Left colon (tissue), 2 donors: ENCODE results near the gene GJB4. TPM values are rescaled to one million over a fixed set of nuclear protein-coding genes. Genes with fewer than 3 reads are reported as not detected.
"Not testable (repeated sequence)": the region's sequence is repeated elsewhere in the genome, so short reads cannot be mapped to it uniquely, and the experiment has no call there.

Source experiments
- ATAC-seq: fragments of 200-7000 bp; cut with Tn5 transposase; one replicate; pipeline ENCODE4 v1.9.1; 2020; ENCODE audit warnings: mild to moderate bottlenecking, moderate library complexity
- DNase-seq, 2 donors: peaks; one replicate each; pipeline ENCODE4 v3.0.0-alpha.2; 2020
- intact Hi-C, 2 donors: fragments of 100-400 bp; cut with DNase I in 1 of 2; cut with micrococcal nuclease in 1 of 2; formaldehyde crosslinking; loops; one replicate each; pipeline versions ENCODE4 v1.11.2 to v1.14.0; 2022; cut with DNase I, micrococcal nuclease
- total RNA-seq, 2 donors: library from RNA; stranded (reverse); fragmentation: NEBNext Ultra II Directional; extraction: Animal tissue kit (Norgen Biotek cat#: 25700); gene quantifications; one replicate each; pipeline ENCODE4 v1.2.1, GENCODE V29; 2021
- donor health status: DM: no; HTN: no; CAD: no.
- donor health status: DM: yes; HTN: yes; CAD: no.

GJB4 gene
- total RNA-seq, 2 donors from 2014 or later, result 0.11 TPM; not detected in 1

DNA sequence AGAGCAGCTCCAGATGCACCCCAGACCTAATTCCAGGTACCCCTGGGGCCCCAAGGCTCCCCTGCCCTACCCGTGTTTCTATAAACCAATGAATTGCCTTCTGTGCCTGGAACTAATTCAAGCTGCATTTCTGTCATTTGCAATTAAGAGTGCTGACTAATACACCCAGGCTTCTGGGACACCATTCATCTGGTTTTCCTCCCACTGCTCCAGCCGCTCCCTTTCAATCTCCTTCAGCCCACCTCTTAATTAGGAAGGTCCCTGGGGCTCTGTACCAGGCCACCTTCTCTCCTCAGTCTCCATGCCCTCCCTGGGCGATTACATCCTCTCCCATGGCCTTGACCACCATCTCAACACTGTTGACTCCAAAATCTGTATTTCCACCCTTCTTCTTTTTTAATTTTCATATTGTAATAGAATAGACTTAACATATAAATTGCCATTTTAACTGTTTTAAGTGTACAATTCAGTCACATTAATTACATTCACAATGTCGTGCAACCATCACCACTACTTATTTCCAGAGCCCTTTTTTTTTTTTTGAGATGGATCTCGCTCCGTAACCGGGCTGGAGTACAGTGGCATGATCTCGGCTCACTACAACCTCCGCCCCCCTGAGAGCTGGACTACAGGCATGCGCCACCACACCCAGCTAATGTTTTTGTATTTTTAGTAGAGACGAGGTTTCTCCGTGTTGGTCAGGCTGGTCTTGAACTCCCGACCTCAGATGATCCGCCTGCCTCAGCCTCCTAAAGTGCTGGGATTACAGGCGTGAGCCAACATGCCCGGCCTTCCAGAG, 12.2 kb downstream of the GJB4 start:
- DNase-seq, result no peak
- ATAC-seq, result no peak
- intact Hi-C loops, result no loop called here

DNA sequence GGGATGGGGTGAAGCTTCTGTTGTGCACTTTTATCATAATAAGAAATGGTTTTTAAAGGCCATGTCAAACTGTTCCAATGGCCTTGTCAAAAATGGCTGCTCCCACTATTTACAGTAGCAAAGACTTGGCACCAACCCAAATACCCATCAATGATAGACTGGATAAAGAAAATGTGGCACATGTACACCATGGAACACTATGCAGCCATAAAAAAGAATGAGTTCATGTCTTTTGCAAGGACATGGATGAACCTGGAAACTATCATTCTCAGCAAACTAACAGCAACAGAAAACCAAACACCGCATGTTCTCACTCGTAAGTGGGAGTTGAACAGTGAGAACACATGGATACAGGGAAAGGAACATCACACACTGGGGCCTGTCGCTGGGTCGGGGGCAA, 13.6 kb downstream of the GJB4 start:
- ATAC-seq, DNase-seq, intact Hi-C loops: not testable (repeated sequence)

DNA sequence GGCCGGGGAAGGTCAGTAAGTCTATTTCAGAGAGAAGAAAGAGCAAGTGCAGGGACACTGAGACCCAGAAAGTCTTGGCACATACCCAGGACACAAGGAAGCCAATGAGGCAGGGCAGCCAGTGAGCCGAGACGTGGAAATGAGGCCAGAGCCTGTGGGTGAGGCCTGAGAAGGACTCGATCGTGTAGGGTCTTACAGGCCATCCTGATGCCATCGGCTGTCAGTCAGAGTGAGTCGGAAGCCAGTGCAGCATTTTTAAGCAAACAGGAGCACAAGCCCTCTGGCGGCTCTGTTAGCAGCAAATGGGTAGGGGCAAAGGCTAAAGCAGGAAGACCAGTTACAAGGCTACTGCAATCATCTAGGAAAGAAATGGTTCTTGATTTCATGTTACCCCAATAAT, 15.4 kb downstream of the GJB4 start:
- no peak for ATAC-seq
- intact Hi-C loops, result no loop called here
- no peak for DNase-seq

DNA sequence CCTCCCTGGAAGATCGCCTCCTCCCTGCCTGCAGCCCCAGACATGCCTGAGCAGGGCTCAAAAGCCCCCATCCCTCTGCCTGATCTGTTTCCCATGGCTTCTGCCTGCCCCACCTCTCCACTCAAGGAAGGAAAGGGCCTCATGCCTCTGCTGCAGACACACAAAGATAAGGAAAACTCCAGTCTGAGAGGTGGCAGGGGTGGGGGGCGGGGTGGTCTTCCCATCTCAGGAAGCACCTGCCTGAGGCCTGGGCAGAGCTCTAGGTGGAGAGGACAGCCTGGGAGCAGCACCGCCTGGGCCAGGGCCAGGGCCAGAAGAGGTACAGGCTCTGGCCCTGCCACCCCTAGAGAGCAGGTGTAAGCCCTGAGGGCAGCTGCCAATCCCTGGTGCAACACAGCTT, 17.4 kb downstream of the GJB4 start:
- DNase-seq, result no peak
- intact Hi-C loops, result no loop called here
- ATAC-seq, result no peak

DNA sequence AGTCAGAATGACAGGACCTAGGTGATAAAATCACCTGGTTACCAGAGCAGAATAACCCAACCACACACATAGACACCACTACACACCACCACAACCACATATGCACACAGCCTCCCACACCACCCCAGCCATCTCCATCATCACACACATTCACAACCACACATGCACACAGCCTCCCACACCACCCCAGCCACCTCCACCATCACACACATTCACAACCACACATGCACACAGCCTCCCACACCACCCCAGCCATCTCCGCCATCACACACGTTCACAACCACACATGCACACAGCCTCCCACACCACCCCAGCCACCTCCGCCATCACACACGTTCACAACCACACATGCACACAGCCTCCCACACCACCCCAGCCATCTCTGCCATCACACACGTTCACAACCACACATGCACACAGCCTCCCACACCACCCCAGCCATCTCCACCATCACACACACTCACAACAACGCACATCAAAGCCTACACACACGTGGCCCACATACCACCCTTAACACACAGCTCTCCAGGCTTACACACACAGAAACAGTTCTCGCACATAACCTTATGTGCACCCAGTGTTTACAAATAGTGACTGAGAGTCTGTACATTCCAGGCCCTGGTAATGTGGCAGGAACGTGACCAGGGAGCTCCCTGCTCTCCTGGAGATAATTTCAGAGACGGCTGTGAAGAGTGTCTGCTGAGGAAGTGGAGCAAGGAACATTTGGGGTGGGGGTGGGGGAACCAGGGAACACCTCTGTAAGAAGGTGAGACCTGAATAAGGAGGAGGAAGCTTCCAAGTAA, 18.2 kb downstream of the GJB4 start:
- DNase-seq (no peak), ATAC-seq (no peak)
- intact Hi-C loops, result no loop called here

DNA sequence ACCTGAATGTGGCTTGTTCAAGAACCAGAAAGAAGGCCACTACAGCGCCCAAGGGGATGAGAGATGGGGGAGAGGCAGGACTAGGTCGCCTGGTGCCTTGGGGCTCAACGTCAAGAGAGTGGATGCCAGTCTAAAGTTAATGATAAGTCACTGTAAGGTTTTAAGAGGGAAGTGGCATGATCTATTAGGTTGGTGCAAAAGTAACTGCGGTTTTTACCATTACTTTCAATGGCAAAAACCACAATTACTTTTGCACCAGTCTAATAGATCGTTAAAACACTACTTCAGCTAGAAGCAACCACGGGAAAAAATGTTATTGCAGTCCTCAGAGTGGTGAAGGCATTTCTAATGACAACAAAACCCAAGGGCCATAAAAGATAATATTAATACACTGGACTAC, 18.8 kb downstream of the GJB4 start:
- DNase-seq (no peak), ATAC-seq (no peak)
- intact Hi-C loops, result no loop called here

DNA sequence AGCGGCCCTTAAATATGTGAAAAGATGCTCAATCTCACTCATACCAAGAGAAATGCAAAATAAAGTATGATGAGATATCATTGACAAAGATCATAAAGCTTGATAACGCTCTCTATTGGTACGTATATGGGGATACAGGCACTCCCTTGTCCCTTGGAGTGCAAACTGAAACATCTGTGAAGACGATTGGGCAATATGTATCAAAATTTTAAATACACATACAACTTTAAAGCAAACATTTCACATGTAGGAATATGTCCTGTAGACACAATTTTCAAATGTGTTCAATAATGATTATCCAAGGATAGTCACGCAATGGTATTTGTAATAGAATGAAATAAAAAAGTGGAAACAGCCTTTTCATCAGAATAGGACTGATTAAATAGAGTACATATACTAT, 19.5 kb downstream of the GJB4 start:
- no peak for DNase-seq
- no peak for ATAC-seq
- intact Hi-C loops, result no loop called here

DNA sequence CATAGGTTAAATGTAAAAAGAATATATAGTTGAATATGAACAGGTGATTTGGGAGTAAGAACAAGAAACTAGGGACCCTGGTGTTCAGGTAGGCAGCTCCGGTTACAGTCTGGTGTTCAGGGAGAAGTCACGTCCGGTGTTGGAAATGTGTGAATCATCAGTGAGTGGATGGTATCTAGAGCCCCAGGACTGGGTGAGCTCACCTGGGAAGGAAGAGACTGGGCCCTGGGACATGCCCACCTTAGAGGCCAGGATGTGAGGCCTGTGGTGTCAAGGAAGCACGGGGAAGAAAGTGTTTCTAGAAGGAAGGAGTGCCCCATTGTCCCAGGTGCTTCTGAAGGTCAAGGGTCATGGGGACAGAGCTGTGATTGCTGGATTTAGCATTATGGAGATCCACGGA, 20.0 kb downstream of the GJB4 start:
- DNase-seq (no peak), ATAC-seq (no peak)
- intact Hi-C loops, result no loop called here

DNA sequence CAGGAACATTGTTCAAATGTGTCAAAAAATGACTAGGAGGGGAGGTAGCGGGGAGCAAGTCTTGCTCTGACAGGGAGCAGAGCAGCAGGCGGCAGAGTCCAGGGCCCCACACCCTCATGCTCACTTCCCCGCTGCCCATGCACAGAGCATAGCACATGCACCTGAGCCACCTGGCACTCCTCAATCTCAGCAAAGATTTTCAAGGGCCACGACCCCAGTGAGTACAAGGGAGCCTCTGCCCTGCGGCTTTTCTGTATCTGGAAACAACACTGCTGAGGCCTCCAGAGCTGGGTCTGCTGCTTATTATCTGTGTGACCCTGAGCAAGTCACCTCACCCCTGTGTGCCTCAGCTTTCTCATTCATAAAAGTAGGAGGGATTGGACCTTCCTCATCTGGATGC, 20.4 kb downstream of the GJB4 start:
- intact Hi-C loops, result no loop called here
- ATAC-seq (no peak), DNase-seq (no peak)

DNA sequence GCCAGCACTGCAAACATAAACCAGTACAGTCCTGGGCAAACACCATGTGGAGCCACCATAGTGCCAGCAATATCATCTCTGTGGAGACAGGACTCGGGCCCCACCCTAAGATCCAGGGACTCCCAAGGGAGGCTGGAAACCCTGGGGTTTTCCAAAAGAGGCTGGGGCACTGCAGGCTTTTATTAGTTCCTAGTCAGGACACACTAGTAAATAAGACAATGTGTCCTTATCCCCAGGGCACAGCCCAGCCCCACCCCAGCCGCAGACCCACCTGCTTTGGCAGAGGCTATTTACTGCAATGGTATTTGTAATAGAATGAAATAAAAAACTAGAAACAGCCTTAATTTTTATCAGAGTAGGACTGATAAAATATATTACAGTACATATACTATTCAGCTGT, 21.0 kb downstream of the GJB4 start:
- intact Hi-C loops, result no loop called here
- ATAC-seq (no peak), DNase-seq (peak in 1 of 2 donors; percentile 56)

DNA sequence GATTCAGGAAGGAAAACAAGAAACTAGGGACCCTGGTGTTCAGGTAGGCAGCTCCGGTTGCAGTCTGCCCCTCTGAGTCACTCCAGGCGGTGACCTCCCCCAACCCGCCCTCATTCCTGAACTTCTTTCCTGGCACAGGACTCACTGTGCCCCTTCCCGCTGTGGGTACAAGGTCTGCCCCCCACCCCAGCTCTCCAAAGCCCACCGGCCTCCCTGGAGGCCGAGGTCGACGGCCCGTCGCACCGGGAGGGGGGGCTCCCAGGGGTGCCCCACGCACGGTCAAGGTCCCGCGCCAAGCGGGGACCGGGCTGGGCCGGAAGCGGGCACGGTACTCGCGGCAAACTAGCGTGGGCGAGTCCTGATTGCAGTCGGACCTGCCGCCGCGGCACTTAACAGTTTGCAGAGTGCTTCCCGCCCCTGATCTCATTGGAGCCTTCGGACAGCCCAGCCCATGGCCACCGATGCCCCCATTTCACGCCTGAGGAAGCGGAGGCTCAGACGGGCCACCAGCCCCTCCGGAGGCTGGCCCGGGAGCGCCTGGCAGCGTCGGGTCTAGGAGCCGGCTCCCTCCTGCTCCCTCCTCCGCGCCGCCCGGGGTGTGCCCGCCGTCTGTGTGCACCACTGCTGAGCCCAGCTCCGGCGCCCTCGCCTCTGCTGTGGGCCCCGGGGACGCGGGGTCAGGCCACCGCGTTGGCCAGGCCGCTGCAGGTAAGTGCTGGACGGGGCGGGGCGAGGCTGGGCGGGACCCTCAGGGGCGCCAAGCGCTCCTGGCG, 21.7 kb downstream of the GJB4 start, which contains the start of gene GJB3:
GJB3 (plus strand) TSS at position 144 of the 773 bp plus-strand sequence. CDS start 3,549 bp downstream, outside the sequence.
- DNase-seq (peak in 1 of 2 donors; percentile 54), ATAC-seq (peak; percentile 51)
- intact Hi-C loops, result no loop called here

DNA sequence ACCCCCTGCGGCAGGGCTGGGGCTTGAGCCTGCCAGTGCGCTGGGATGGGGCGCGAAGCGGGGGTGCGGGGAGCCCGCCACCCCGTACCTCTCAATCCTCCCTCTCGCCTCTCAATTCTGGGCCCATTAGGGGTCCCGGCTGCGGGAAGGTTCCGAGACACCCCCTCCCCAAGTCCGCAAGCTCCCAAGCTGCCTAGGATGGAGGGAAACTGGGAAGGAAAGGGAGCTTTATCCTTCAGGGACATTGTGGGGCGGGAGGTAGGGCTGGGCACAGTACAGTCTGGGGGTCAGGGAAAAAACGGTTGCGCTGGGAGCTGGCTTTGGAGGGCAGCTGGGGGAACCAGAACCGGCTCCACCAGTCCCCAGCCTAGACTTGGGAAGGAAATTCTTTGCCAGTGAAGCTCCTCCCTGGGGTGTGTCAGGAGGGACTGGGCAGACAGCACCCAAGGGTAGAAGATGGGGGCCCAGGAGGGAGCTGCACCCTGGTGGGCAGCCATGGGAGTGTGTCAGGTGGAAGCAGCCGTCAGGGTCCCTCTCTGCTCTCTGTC, 22.4 kb downstream of the GJB4 start:
- intact Hi-C loops, result no loop called here
- DNase-seq, result peak; percentile 68 to 77
- ATAC-seq, result peak; percentile 50

DNA sequence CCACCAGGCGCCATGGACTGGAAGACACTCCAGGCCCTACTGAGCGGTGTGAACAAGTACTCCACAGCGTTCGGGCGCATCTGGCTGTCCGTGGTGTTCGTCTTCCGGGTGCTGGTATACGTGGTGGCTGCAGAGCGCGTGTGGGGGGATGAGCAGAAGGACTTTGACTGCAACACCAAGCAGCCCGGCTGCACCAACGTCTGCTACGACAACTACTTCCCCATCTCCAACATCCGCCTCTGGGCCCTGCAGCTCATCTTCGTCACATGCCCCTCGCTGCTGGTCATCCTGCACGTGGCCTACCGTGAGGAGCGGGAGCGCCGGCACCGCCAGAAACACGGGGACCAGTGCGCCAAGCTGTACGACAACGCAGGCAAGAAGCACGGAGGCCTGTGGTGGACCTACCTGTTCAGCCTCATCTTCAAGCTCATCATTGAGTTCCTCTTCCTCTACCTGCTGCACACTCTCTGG, 25.2 kb downstream of the GJB4 start:
- intact Hi-C loops, result no loop called here
- DNase-seq (no peak), ATAC-seq (no peak)

DNA sequence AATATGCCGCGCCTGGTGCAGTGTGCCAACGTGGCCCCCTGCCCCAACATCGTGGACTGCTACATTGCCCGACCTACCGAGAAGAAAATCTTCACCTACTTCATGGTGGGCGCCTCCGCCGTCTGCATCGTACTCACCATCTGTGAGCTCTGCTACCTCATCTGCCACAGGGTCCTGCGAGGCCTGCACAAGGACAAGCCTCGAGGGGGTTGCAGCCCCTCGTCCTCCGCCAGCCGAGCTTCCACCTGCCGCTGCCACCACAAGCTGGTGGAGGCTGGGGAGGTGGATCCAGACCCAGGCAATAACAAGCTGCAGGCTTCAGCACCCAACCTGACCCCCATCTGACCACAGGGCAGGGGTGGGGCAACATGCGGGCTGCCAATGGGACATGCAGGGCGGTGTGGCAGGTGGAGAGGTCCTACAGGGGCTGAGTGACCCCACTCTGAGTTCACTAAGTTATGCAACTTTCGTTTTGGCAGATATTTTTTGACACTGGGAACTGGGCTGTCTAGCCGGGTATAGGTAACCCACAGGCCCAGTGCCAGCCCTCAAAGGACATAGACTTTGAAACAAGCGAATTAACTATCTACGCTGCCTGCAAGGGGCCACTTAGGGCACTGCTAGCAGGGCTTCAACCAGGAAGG, 25.8 kb downstream of the GJB4 start:
- ATAC-seq (no peak), DNase-seq (no peak)
- intact Hi-C loops, result no loop called here

DNA sequence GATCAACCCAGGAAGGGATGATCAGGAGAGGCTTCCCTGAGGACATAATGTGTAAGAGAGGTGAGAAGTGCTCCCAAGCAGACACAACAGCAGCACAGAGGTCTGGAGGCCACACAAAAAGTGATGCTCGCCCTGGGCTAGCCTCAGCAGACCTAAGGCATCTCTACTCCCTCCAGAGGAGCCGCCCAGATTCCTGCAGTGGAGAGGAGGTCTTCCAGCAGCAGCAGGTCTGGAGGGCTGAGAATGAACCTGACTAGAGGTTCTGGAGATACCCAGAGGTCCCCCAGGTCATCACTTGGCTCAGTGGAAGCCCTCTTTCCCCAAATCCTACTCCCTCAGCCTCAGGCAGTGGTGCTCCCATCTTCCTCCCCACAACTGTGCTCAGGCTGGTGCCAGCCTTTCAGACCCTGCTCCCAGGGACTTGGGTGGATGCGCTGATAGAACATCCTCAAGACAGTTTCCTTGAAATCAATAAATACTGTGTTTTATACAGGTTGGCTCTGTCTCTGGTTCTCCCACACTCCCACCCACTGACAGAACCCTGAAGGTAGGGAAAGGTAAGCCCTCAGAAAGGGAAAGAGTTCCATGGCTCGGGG, 26.4 kb downstream of the GJB4 start:
- intact Hi-C loops, result no loop called here
- DNase-seq (no peak), ATAC-seq (no peak)

DNA sequence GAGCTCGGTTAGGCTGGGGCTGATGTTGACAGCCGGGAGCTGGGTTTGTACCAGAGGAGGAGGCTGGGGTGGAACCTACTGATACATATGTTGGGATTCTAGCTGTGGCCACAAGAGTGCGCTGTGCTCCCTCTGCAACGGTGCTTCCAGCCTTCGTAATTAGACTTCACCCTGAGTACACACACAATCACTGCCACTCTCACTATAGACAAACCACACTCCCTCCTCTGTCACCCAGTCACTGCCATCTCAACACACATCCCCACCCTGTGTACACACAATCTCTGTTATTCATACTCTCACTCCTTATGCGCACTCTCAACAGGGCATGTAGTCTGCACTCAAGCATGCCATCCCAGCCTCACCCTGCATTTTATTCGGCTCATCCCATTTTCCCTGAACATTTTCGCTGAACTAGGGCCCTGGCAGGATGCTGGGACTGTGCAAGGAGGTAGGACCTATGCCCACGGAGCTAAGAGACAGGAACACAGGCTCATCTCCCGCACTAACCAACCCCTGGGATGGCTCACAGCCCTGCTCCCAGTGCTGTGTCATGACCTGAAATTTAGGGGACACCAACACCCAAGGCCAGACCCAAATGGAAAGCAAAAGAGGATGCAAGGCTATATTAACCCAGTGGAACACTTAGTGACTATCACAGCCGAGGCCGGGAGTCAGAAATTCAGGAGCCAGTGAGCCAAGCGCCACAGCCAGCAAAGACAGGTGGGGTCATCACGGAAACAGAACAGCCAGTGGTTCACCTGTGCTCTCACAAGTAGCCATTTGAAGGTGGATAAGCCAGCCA, 27.2 kb downstream of the GJB4 start:
- DNase-seq (peak; percentile 73 to 85), ATAC-seq (peak; percentile 81)
- intact Hi-C loops, result no loop called here
